Measurements from ENCODE around the gene MCFD2. TPM values are rescaled to one million over a fixed set of nuclear protein-coding genes. Genes with fewer than 3 reads are reported as not detected.

Gene MCFD2
- total RNA-seq, 1 donor from 2014 or later = 50.7 TPM

DNA sequence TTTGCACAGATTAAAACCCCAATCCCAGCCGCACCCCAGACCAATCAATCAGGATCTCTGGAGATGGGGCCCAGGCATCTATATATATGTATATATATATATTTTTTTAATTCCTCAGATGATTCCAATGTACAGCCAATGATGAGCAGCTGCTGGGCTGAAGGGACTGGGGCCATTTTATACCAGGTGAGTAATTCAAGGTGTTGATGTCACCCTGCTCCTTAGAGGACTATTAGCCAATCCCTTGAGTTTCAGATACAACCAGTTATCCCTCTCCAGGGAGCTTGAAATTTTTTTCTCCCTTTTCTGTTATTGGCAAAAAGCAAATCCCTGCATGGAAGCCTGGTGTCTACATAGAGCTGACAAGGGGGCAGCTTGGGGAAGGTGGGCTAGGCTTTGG lies 59.8 kb downstream of the MCFD2 start:
- TF ChIP-seq, protein P1, sequence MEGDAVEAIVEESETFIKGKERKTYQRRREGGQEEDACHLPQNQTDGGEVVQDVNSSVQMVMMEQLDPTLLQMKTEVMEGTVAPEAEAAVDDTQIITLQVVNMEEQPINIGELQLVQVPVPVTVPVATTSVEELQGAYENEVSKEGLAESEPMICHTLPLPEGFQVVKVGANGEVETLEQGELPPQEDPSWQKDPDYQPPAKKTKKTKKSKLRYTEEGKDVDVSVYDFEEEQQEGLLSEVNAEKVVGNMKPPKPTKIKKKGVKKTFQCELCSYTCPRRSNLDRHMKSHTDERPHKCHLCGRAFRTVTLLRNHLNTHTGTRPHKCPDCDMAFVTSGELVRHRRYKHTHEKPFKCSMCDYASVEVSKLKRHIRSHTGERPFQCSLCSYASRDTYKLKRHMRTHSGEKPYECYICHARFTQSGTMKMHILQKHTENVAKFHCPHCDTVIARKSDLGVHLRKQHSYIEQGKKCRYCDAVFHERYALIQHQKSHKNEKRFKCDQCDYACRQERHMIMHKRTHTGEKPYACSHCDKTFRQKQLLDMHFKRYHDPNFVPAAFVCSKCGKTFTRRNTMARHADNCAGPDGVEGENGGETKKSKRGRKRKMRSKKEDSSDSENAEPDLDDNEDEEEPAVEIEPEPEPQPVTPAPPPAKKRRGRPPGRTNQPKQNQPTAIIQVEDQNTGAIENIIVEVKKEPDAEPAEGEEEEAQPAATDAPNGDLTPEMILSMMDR (IDR thresholded peaks at IDR 0.05) = no peak
- no peaks in the 10 kb centered on the region for H3K9me3 Mint-ChIP-seq
- POLR2A ChIA-PET = no interaction called here
- DNase-seq (no peak), ATAC-seq (ENCODE audit: low read depth) (no peak)
- no peak overlapping the region for H3K4me3 Mint-ChIP-seq
- no peaks in the 10 kb centered on the region for H3K4me1 Mint-ChIP-seq
- no peaks in the 10 kb centered on the region for H3K36me3 Mint-ChIP-seq (ENCODE audit: low read depth)
- CTCF ChIA-PET = no interaction called here
- intact Hi-C loops (cut with micrococcal nuclease) = no loop called here
- H3K27me3 Mint-ChIP-seq = peaks cover 2% of the 10 kb centered on the region
- H3K27ac Mint-ChIP-seq = no peak overlapping the region

DNA sequence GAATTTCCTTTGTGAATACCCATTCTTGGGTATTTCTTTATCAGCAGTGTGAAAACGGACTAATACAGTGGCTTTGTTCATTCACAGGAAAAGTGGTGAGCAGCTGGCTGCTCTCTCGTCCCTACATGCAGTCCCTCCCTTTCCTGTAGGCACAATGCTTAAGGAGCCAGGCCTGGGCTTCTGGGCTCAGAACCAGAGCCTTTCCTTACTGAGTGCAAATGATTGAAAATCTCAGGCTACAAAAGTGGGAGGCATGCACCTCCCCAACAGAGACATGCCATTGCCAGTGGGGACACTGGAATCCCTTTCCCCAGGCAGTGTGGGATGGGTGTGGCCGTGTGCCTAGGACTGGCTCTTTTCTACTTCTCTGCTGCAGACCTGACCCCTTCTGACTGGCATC lies 61.3 kb downstream of the MCFD2 start:
- TF ChIP-seq, protein P1 (IDR thresholded peaks at IDR 0.05) = no peak
- ChIA-PET CTCF (no interaction called here), POLR2A (interaction anchor here (0.5 kb wide), 1 partner anchor 47 kb away, joined by 11 read pairs; no protein-coding TSS in a partner anchor)
- Mint-ChIP-seq H3K27ac (no peak overlapping the region), H3K4me1 (no peaks in the 10 kb centered on the region), H3K9me3 (no peaks in the 10 kb centered on the region), H3K4me3 (no peak overlapping the region), H3K36me3 (ENCODE audit: low read depth) (no peaks in the 10 kb centered on the region), H3K27me3 (peaks cover 5% of the 10 kb centered on the region)
- intact Hi-C loops (cut with micrococcal nuclease) = no loop called here
- no peak for DNase-seq
- no peak for ATAC-seq (ENCODE audit: low read depth)

DNA sequence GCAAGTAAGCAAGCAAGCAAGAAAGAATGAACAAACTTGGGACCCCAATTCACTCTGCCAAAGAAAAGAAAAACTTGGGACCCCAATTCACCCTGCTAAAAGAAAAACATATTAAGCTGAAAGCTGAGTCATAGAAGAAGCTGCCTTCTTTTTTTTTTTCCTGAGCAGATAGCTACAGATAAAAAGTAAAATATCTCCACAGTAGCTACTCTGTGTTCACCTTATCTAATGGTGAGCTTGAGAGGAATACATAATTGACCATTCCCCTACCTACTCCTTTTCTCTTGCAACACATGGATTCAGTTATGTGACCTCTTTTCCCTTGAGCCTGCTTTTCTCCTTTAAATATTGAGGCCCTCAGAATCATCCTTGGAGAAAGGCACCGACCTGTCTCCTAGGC lies 63.0 kb downstream of the MCFD2 start:
- POLR2A ChIA-PET = no interaction called here

DNA sequence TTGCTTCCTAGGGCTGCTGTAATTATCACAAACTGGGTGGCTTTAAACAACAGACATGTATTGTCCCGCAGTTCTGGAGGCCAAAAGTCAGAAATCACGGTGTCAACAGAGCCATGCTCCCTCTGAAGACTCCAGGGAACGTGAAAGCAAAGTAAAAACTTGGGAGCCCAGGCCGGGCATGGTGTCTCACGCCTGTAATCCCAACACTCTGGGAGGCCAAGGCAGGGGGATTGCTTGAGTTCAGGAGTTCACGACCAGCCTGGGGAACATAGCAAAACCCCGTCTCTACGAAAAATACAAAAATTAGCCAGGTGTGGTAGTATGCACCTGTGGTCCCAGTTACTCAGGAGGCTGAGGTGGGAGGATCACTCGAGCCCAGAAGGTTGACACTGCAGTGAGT lies 63.5 kb downstream of the MCFD2 start:
- intact Hi-C loops (cut with micrococcal nuclease) = no loop called here
- H3K4me3 Mint-ChIP-seq = no peak overlapping the region
- POLR2A ChIA-PET = no interaction called here
- no peak overlapping the region for H3K27ac Mint-ChIP-seq
- peaks cover 12% of the 10 kb centered on the region for H3K4me1 Mint-ChIP-seq
- DNase-seq (no peak), ATAC-seq (ENCODE audit: low read depth) (no peak)
- no peaks in the 10 kb centered on the region for H3K36me3 Mint-ChIP-seq (ENCODE audit: low read depth)
- CTCF ChIA-PET = no interaction called here
- H3K9me3 Mint-ChIP-seq = no peaks in the 10 kb centered on the region
- TF ChIP-seq, protein P1 (IDR thresholded peaks at IDR 0.05) = no peak
- peaks cover 8% of the 10 kb centered on the region for H3K27me3 Mint-ChIP-seq

More for the DNA sequence above, 63.0 kb downstream of the MCFD2 start:
- Mint-ChIP-seq H3K4me3 (no peak overlapping the region), H3K27me3 (peaks cover 8% of the 10 kb centered on the region), H3K27ac (no peak overlapping the region), H3K36me3 (ENCODE audit: low read depth) (no peaks in the 10 kb centered on the region), H3K9me3 (no peaks in the 10 kb centered on the region), H3K4me1 (peaks cover 12% of the 10 kb centered on the region)
- DNase-seq (no peak), ATAC-seq (ENCODE audit: low read depth) (no peak)
- TF ChIP-seq, protein P1 (IDR thresholded peaks at IDR 0.05) = no peak
- intact Hi-C loops (cut with micrococcal nuclease) = no loop called here
- CTCF ChIA-PET = no interaction called here

Other genes with a start within 250 kb of the MCFD2 start
- 13.0 and 15.6 TPM in 2 replicates for gene SOCS5, start 216.5 kb downstream of the MCFD2 start, total RNA-seq
- 117 and 127 TPM in 2 replicates for gene TTC7A, start 25.4 kb upstream of the MCFD2 start, total RNA-seq
- gene STPG4, start 239.5 kb upstream of the MCFD2 start, total RNA-seq = 0.60 and 1.0 TPM in 2 replicates